HG03066 (cell line): ENCODE data around the gene IRF2BPL.

Experiments
- ATAC-seq: cut with Tn5 transposase; IDR thresholded peaks from one replicate; pipeline ENCODE4 v1.9.1; 2021; ENCODE audit warnings: low read depth; ENCODE audit not compliant: unreplicated experiment

IRF2BPL gene

GRCh38 chr14:77014734-77015133 lies 13.8 kb downstream of the IRF2BPL start:
- no peak for ATAC-seq

GRCh38 chr14:77014004-77014604 lies 14.4 kb downstream of the IRF2BPL start:
- no peak for ATAC-seq

- ATAC-seq: no peak
Measured at GRCh38 chr14:77012193-77012765, 16.2 kb downstream of the IRF2BPL start.

GRCh38 chr14:77011245-77011644 lies 17.3 kb downstream of the IRF2BPL start:
- ATAC-seq: no peak

DNA sequence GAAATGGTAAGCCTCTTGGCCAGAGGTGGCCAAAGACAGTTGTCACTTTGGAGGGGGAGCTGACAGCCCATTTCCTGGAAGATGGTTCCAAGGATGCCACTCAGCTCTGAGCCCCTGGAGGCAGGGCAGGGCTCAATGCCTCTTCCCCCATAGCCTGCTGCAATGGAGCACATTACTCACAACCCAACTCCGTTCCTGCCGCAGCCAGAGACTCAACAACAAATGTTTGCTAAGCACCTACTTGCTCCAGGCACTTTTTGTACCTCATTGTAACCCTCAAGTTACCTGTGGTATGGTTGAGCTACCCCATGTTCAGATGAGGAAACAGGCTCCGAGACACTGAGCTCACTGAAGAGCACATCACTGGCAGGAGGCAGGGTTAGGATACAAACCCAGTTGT lies 19.5 kb downstream of the IRF2BPL start:
- no peak for ATAC-seq

- ATAC-seq: no peak
Measured at GRCh38 chr14:77008541-77008940, 20.0 kb downstream of the IRF2BPL start.

- no peak for ATAC-seq
Measured at GRCh38 chr14:77007975-77008421, 20.5 kb downstream of the IRF2BPL start.

DNA sequence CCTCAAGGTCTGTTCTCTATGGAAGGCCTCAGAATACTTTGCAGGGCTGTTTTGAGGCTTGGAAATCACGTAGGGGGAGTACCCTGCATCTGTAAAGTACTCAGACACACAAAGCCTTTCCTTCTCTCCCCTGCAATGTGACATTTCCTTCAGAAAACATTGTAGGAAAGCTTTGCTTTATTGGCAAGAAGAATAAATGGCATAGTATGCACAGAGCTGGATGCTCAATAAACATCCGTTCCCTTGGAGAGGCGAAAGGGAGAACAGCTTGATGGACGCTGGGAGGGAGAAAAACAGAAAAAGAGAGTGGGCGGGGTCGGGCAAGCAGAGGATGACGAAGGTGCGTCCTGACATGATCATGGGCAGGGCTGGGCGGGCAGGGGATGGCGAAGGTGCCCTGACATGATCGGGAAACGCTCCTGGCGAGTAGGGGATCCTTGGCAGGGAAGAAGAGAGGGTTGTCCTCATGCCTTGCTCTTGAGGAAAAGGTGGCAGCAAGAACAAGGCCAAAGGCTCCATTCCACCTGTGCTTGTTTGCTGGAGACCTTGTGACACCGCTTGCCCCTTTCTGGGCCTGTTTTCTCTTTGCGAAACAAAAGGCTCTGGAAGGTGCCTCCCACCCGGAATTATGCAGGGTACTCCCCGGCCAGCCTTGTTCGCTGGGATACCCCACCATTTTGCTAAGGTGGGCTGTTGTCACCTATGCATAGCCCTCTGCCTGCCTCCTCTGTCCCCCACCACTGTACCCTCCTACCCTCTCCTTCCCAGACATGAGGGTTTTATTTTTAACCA lies 21.1 kb downstream of the IRF2BPL start:
- no peak for ATAC-seq

DNA sequence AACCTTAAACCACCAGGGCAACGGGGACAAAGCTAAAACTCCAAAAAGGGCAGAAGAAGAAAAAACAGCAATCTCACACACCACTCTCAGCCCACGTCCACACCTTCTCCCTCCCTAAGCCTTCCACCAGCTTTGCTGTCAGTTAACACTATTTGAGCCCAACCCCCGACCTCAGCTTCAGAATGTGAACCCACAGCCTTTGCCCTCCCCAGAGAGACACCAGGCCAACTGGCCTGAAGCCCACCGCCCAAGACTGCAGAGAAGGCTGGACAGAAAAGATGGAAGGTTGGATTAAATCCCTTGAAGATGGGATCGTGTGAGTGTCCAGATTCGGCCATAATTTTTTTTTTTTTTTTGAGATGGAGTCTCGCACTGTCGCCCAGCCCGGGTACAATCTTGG lies 22.4 kb downstream of the IRF2BPL start:
- ATAC-seq: no peak

DNA sequence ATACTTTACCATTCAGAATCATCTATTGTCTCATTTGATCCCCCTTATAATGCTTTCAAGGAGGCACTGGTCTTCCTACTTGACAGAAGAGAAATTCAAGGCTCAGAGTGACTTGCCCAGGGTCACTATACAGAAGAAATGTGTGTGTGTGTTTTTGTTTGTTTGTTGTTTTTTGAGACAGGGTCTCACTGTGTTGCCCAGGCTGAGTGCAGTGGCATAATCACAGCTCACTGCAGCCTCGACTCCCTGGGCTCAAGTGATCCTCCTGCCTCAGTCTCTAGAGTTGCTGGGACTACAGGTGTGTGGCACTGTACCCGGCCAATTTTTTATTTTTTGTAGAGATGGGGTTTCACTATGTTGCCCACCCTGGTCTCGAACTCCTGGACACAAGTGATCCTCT lies 22.9 kb downstream of the IRF2BPL start:
- no peak for ATAC-seq

DNA sequence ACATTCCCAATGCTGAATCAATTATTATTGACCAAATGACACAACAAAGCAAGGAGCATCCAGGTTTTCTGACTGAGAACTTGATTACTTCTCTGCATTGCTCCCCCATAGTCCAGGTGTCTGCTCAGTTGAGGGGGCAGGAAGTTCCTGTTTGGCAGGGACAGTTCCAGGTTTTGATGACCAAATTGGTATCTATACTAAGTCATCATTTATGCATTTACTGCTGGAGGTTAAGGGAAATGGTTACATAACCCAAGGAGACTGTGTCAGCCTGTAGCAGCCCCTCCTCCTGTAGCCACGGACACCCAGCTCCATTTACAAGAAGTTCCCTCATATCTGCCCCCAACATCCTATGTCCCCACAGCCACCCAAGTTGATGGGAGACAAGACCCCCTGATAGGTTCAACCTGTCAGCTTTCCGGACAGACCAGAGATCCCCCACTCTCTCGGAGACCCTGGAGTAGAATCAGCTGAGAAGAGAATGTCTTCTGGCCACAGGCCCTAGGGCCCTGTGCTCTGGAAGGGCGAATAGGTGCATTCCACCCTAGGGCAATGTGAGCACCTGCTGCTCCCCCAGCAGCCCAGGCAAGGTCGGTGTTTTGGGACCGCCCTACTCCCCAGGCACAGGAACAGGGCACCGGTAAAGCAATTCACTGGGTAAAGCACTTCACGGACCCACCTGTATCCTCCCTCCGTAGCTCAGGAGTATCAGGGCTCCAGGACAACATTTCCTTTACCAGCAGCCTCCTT lies 23.6 kb downstream of the IRF2BPL start:
- no peak for ATAC-seq

DNA sequence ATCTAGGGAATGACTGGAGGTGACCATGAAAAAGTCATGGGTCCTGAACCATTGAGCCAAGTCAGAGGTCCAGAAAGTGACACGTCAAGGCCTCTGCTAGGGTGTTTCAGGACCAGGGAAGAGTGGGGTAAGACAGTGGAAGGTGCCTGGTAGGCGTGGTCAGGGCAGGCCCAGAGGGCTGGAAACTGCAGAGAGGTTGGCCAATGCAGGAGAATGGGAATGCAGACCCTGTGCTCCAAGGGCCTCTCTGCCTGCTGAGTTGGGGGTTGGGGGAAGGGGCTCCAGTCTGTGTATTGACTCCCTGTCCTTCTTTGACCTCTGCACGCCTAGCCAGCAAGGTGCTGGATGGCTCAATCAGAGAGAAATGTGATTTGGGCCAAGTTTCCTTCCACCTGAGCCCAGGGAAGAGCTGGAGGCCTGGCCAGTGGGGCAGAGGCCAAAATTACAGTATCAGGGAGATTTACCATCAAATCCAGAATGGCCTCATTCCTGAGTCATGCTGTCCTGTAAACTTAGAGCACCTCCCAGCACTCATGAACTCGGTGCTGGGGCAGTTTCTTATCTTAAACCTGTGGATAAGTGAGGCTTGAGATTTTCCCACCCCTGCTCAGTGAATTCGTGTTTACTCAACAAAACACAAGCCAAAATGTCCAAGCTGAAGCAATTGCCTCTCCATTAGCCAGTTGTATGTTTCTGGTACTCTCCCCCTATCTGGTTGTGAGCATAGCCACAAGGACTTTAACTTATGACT lies 24.4 kb downstream of the IRF2BPL start:
- ATAC-seq: no peak

DNA sequence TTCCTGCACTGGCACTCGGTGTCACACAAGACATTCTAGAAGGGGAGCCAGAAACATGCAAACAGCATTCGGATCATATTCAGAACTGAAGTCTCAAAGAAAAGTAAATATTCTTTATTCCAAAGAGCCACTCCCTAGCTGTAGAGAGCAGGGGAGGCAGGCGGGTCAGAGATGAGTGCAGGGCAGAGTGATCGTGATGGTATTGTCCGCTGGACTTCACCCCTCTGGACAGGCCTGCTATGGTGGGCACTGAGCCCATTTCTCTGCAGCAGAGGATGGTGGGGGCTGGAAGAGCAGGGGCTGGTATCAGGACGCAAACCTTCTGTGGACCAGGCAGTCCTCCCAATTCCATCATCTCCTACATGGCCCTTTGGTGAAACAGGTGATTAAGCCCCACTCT lies 25.6 kb downstream of the IRF2BPL start:
- ATAC-seq: no peak

- no peak for ATAC-seq
Measured at GRCh38 chr14:77002335-77002734, 26.2 kb downstream of the IRF2BPL start.

- no peak for ATAC-seq
Measured at GRCh38 chr14:77000340-77001270, 27.9 kb downstream of the IRF2BPL start.

DNA sequence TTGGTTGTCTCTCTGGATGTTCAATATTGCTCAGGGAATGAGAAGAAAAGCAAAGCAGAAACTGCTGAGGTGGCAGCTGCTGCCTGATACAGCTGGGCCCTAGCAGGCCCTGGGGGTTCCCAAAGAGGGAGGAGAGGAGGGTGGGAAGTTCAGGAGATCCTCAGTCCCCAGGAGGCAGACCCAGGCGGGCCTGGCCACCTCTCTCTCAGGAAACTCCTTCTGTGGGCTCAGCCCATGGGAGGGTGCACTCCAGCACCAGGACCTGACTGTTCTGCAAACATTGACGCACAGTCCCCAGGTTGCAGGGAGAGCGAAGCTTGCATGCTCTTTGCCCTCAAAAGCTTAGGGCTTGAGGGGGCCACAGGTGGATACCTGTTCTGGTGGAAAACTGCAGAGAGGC lies 29.6 kb downstream of the IRF2BPL start:
- ATAC-seq: no peak

DNA sequence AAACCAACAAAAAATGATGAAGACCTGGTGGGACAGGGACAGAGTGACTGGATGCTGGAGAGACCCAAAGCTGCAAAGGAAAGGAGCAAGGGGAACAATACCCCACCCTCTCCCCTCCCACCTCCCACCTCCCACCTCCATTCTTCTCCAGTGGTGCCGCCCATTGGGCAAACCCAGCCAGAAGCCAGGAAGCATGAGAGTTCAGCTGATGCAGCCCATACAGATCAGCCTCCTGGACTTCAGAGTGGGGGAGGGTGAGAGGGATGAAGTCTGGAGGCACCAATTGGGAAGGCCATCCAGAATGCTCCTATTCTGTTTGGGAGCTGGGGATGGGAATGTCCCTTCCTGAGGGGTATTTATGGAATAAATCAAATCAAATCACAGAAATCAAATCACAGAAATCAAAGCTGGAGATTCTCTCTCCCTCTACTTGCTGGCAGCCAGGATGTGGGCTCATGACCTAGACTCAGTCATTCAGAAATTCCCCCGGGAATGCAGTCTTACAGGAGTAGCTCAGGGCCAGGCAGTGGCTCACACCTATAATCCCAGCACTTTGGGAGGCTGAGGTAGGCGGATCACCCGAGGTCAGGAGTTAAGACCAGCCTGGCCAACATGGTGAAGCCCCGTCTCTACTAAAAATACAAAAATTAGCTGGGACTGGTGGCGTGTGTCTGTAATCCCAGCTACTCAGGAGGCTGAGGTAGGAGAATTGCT lies 31.1 kb downstream of the IRF2BPL start:
- no peak for ATAC-seq

- no peak for ATAC-seq
Measured at GRCh38 chr14:76996563-76997146, 31.9 kb downstream of the IRF2BPL start.
